Measurements from ENCODE around the gene TXLNG.

- TF ChIP-seq CTCF (IDR thresholded peaks at IDR 0.05) (no peak), POLR2A (IDR thresholded peaks at IDR 0.05) (no peak), EP300 (IDR thresholded peaks at IDR 0.05) (no peak)
These were observed 81.7 kb downstream of the TXLNG start for GRCh38 chrX:16867947-16868346.

All from upper lobe of left lung (tissue), 4 donors.